ENCODE measurements around the gene TBC1D22B. TPM values are rescaled to one million over a fixed set of nuclear protein-coding genes. Genes with fewer than 3 reads are reported as not detected.
A peak's percentile ranks its signal among the peaks of the same experiment; 100 is the strongest.

Gene TBC1D22B
- total RNA-seq, 1 donor from 2014 or later, result 15.2 TPM

DNA sequence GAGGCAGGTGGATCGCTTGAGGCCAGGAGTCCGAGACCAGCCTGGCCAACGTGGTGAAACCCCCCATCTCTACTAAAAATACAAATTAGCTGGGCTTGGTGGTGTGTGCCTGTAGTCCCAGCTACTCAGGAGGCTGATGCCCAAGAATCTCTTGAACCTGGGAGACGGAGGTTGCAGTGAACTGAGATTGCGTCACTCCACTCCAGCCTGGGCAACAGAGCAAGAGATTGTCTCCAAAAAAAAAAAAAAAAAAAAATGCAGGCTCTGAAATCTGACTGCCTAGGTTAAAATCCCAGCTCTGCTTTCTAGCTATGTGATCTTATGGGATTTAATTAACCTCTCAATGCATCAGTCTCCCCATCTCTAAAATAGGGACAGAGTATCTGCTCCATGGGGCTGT lies 3.6 kb downstream of the TBC1D22B start:
- peaks cover 4% of the 10 kb centered on the region for H3K9me3 Mint-ChIP-seq
- TF ChIP-seq, protein P1, sequence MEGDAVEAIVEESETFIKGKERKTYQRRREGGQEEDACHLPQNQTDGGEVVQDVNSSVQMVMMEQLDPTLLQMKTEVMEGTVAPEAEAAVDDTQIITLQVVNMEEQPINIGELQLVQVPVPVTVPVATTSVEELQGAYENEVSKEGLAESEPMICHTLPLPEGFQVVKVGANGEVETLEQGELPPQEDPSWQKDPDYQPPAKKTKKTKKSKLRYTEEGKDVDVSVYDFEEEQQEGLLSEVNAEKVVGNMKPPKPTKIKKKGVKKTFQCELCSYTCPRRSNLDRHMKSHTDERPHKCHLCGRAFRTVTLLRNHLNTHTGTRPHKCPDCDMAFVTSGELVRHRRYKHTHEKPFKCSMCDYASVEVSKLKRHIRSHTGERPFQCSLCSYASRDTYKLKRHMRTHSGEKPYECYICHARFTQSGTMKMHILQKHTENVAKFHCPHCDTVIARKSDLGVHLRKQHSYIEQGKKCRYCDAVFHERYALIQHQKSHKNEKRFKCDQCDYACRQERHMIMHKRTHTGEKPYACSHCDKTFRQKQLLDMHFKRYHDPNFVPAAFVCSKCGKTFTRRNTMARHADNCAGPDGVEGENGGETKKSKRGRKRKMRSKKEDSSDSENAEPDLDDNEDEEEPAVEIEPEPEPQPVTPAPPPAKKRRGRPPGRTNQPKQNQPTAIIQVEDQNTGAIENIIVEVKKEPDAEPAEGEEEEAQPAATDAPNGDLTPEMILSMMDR (IDR thresholded peaks at IDR 0.05; ENCODE audit: unreplicated experiment), result no peak
- H3K27me3 Mint-ChIP-seq (ENCODE audit: low read depth), result no peaks in the 10 kb centered on the region
- no peak overlapping the region for H3K4me3 Mint-ChIP-seq
- H3K4me1 Mint-ChIP-seq, result peaks cover 40% of the 10 kb centered on the region
- H3K27ac Mint-ChIP-seq, result no peak overlapping the region
- DNase-seq (ENCODE audit: low spot score in 2 of 2, unreplicated experiment in 2 of 2), result no peak
- no peaks in the 10 kb centered on the region for H3K36me3 Mint-ChIP-seq

DNA sequence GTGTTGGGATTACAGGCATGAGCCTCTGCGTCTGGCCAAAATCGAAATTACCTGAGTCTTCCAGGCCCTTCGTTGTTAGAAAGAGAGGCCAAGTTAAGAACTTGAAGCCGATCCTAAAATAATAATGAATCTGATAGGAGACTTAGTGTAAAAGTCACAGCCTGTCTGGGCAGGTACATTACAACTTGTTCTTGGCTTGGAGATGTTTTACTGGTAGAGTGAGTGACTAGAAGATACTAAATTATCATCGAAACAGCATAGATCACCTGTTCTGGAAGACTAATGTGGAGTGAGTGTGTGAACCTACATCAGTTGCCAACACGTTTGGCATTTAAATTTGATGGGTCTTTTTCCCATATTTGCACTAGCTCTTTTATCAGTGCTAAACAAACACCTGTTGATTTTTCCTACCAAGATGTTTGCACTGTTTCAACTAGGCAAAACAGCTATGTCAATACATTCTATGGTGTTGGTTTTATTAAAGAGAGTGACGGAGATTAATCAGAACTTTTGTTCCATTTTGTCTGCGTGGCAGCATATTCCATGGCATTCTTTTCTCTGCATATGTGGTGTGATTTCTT lies 5.0 kb downstream of the TBC1D22B start:
- Mint-ChIP-seq H3K27ac (no peak overlapping the region), H3K4me1 (peaks cover 30% of the 10 kb centered on the region), H3K9me3 (peaks cover 4% of the 10 kb centered on the region), H3K4me3 (no peak overlapping the region), H3K36me3 (peaks cover under 1% of the 10 kb centered on the region), H3K27me3 (ENCODE audit: low read depth) (no peaks in the 10 kb centered on the region)
- TF ChIP-seq, protein P1 (IDR thresholded peaks at IDR 0.05; ENCODE audit: unreplicated experiment), result no peak
- no peak for DNase-seq (ENCODE audit: low spot score in 2 of 2, unreplicated experiment in 2 of 2)

DNA sequence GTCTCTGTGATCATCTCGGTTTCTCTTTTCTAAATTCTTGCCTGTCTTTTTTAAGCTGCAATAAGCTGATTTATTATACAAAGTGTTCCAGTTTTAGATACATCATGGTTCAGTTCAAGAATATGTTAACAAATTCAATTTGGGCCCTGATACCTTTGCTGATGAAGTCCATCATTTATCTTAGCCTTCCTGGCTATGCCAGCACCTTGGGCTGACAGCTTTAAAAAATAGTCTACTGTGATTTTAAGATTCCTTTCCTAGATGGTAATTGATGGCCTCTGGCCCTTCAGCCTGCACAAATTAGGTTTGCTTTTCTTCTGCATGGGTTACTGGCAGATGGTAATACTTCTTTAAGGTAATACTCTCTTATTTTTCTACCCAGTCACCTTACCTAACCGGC lies 7.4 kb downstream of the TBC1D22B start:
- H3K36me3 Mint-ChIP-seq, result peaks cover 7% of the 10 kb centered on the region
- H3K27ac Mint-ChIP-seq, result peak overlapping the region; percentile 64
- H3K4me1 Mint-ChIP-seq, result peaks cover 17% of the 10 kb centered on the region
- H3K9me3 Mint-ChIP-seq, result peaks cover 4% of the 10 kb centered on the region
- H3K27me3 Mint-ChIP-seq (ENCODE audit: low read depth), result no peaks in the 10 kb centered on the region
- H3K4me3 Mint-ChIP-seq, result no peak overlapping the region
- TF ChIP-seq, protein P1 (IDR thresholded peaks at IDR 0.05; ENCODE audit: unreplicated experiment), result no peak
- no peak for DNase-seq (ENCODE audit: low spot score in 2 of 2, unreplicated experiment in 2 of 2)

DNA sequence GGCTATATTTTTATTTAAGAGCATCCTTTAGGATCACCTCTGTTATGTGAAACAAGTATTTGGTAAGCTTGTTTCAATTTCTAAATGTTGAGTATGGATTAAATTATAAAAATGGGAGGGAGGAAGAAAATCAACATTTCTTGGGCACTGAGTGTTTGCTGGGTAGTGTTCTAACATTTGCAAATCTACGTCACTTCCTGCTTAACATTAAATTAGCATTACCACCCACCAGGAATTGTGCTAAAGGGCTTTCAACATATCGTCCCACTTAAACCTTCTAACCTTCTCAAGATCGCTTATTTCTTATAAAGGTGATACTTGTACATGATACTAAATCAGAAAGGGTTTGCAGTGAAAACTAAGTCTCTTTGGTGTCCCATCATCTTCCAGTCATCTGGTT lies 8.3 kb downstream of the TBC1D22B start:
- H3K36me3 Mint-ChIP-seq, result peaks cover 11% of the 10 kb centered on the region
- DNase-seq (ENCODE audit: low spot score in 2 of 2, unreplicated experiment in 2 of 2), result no peak
- no peak overlapping the region for H3K27ac Mint-ChIP-seq
- H3K9me3 Mint-ChIP-seq, result peaks cover 4% of the 10 kb centered on the region
- TF ChIP-seq, protein P1 (IDR thresholded peaks at IDR 0.05; ENCODE audit: unreplicated experiment), result no peak
- H3K4me1 Mint-ChIP-seq, result peaks cover 17% of the 10 kb centered on the region
- no peaks in the 10 kb centered on the region for H3K27me3 Mint-ChIP-seq (ENCODE audit: low read depth)
- no peak overlapping the region for H3K4me3 Mint-ChIP-seq

DNA sequence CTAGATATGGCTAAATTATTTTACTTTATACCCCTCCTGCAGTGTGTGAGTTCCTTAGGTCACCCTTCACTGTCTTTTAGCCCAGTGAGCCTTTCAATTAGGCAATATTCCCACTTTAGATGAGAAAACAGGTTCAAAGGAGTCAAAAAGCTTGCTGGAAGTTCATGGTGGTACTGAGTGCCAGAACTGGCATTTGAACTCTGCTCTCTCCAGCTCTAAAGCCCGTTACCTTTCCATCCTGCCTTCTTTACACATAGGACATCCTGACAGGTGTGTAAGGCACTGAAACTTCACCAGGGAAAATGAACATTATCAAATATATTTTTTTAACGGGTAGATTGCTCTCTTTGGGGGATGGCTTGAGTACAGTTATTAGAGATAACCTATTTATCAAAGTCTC lies 11.5 kb downstream of the TBC1D22B start:
- Mint-ChIP-seq H3K36me3 (peaks cover 14% of the 10 kb centered on the region), H3K4me1 (peaks cover 16% of the 10 kb centered on the region), H3K9me3 (peaks cover 4% of the 10 kb centered on the region), H3K4me3 (no peak overlapping the region), H3K27ac (no peak overlapping the region), H3K27me3 (ENCODE audit: low read depth) (no peaks in the 10 kb centered on the region)
- DNase-seq (ENCODE audit: low spot score in 2 of 2, unreplicated experiment in 2 of 2), result no peak
- TF ChIP-seq, protein P1 (IDR thresholded peaks at IDR 0.05; ENCODE audit: unreplicated experiment), result no peak
